Measurements from ENCODE around the gene DLX4. TPM values are rescaled to one million over a fixed set of nuclear protein-coding genes. Genes with fewer than 3 reads are reported as not detected.

The DLX4 gene
- total and polyA plus RNA-seq, 2 experiments from 2014 or later, result 0.60 to 1.3 TPM

DNA sequence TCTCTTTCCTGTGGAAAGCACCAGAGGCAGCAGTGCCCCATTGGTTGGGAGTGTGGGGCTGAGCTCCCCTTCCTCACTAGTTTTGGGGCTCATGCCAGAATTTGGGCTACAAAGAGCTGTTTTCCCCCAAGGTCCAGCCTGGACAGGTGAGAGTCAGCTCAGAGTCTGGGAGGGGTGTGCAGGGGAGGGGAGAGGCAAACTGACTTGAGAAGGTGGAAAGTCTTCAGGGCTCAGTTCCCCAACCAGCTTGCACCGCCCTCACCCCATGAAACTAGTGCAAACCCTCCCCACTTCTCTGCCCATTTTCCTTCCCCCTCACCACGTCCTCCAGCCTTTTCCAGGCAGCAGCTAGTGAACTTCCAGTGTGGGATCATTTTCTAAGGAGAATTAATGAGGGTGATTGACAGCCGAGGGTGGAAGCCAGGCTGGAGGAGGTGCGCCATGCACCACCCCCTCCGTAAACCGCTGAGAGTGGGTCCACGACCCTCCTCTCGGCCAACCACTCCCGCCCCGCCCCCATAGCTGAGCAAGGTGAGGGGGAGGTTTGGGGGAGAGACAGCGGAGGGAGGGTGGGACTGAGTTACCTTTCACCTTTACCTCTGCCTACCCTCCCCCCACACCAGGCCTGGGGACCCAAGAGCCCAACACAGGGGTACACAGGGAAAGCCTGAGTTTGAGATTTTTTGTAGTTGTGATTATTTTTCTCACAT, 6.2 kb upstream of the DLX4 start:
- H3K27ac ChIP-seq, result no peak overlapping the region
- H3K4me3 ChIP-seq, result no peak overlapping the region
- TF ChIP-seq, protein P1, sequence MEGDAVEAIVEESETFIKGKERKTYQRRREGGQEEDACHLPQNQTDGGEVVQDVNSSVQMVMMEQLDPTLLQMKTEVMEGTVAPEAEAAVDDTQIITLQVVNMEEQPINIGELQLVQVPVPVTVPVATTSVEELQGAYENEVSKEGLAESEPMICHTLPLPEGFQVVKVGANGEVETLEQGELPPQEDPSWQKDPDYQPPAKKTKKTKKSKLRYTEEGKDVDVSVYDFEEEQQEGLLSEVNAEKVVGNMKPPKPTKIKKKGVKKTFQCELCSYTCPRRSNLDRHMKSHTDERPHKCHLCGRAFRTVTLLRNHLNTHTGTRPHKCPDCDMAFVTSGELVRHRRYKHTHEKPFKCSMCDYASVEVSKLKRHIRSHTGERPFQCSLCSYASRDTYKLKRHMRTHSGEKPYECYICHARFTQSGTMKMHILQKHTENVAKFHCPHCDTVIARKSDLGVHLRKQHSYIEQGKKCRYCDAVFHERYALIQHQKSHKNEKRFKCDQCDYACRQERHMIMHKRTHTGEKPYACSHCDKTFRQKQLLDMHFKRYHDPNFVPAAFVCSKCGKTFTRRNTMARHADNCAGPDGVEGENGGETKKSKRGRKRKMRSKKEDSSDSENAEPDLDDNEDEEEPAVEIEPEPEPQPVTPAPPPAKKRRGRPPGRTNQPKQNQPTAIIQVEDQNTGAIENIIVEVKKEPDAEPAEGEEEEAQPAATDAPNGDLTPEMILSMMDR (IDR thresholded peaks at IDR 0.05; ENCODE audit: low read depth, low read length), result no peak
- no peaks in the 10 kb centered on the region for H3K4me1 ChIP-seq (ENCODE audit: low read depth)
- peaks cover 79% of the 10 kb centered on the region for H3K27me3 ChIP-seq
- H3K36me3 ChIP-seq, result no peaks in the 10 kb centered on the region
- no peaks in the 10 kb centered on the region for H3K9me3 ChIP-seq (ENCODE audit: low read depth)
- no peak for DNase-seq (ENCODE audit: low read depth in 1 of 2, low spot score in 1 of 2)

DNA sequence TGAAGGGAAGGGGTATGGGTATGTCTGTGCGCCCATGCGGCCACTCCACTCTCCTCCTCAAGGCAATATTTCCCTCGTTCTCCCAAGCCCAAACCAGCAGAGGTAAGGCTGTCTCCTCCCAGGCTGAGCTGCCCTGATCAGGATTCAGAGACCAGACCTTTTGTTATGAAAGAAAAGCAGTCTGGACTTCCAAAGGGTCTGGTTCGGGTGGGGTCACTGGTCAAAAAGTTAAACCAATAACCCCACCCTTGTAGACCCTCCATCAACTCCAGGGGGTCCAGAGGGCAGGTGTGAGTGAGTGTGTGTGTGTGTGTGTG, 5.7 kb upstream of the DLX4 start:
- no peaks in the 10 kb centered on the region for H3K36me3 ChIP-seq
- no peak overlapping the region for H3K27ac ChIP-seq
- DNase-seq (ENCODE audit: low read depth in 1 of 2, low spot score in 1 of 2), result no peak
- peaks cover 85% of the 10 kb centered on the region for H3K27me3 ChIP-seq
- H3K4me1 ChIP-seq (ENCODE audit: low read depth), result no peaks in the 10 kb centered on the region
- H3K9me3 ChIP-seq (ENCODE audit: low read depth), result no peaks in the 10 kb centered on the region
- TF ChIP-seq, protein P1 (IDR thresholded peaks at IDR 0.05; ENCODE audit: low read depth, low read length), result no peak
- no peak overlapping the region for H3K4me3 ChIP-seq

DNA sequence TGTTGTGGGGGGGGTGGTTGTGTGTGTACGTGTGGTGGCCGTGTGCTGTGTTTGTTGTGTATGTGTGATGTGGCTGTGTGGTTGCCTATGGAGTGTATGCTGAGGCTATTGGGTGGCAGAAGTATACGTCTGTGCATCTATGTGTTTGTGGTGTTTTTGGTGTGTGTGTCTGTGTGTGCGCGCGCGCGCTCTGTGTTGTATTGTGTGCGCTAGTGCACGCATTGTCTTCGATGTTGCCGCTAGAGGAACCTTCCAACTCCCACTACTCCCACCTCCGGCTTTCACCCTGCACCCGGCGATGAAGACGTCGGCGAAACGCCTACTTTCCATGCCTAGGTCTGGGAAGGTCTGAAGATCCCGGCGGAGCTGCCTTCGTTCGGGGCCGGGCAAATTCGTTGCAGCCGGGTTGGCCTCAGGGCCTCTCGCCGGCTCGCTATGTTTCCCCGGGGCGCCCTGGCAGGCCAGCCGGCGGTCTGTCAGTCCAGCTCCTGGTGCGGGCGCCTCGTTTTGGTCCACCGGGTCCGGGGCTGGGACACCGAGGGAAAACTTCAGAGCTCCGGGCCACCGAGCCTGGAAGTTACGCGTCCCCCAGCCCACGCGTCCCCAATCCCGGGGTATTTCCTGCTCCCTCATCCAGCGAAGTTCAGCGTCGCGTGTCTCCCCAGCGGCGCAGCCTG, 5.2 kb upstream of the DLX4 start:
- peak; percentile 13 to 38 for DNase-seq (ENCODE audit: low read depth in 1 of 2, low spot score in 1 of 2)
- Histone ChIP-seq H3K36me3 (no peaks in the 10 kb centered on the region), H3K27ac (no peak overlapping the region), H3K4me3 (no peak overlapping the region), H3K27me3 (peaks cover 87% of the 10 kb centered on the region), H3K9me3 (ENCODE audit: low read depth) (no peaks in the 10 kb centered on the region), H3K4me1 (ENCODE audit: low read depth) (no peaks in the 10 kb centered on the region)
- TF ChIP-seq, protein P1 (IDR thresholded peaks at IDR 0.05; ENCODE audit: low read depth, low read length), result no peak

DNA sequence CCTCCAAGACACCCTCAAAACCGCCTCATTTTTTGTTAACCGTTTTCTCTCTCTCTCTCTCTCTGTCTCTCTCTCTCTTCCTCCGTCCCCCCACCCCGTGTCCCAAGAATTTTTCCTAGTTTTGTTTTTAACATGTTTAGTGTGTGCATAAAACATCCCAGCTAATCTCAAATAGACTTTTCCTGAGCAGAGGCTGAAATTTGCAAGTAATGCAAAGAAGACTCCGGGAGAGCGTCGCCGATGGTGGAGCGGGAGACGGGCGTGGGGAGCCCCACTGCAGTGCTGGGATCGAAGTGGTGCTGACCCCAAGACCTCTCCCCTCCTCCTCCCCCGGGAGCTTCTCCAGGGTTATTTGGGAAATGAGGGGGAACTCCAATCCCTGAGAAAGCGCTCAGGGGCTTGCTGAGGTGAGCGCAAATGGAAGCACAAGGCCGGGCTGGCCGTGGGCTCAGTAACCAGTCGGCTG, 4.7 kb upstream of the DLX4 start:
- Histone ChIP-seq H3K4me1 (ENCODE audit: low read depth) (no peaks in the 10 kb centered on the region), H3K36me3 (no peaks in the 10 kb centered on the region), H3K27ac (no peak overlapping the region), H3K4me3 (no peak overlapping the region), H3K9me3 (ENCODE audit: low read depth) (no peaks in the 10 kb centered on the region), H3K27me3 (peaks cover 87% of the 10 kb centered on the region)
- DNase-seq (ENCODE audit: low read depth in 1 of 2, low spot score in 1 of 2), result no peak
- TF ChIP-seq, protein P1 (IDR thresholded peaks at IDR 0.05; ENCODE audit: low read depth, low read length), result no peak

DNA sequence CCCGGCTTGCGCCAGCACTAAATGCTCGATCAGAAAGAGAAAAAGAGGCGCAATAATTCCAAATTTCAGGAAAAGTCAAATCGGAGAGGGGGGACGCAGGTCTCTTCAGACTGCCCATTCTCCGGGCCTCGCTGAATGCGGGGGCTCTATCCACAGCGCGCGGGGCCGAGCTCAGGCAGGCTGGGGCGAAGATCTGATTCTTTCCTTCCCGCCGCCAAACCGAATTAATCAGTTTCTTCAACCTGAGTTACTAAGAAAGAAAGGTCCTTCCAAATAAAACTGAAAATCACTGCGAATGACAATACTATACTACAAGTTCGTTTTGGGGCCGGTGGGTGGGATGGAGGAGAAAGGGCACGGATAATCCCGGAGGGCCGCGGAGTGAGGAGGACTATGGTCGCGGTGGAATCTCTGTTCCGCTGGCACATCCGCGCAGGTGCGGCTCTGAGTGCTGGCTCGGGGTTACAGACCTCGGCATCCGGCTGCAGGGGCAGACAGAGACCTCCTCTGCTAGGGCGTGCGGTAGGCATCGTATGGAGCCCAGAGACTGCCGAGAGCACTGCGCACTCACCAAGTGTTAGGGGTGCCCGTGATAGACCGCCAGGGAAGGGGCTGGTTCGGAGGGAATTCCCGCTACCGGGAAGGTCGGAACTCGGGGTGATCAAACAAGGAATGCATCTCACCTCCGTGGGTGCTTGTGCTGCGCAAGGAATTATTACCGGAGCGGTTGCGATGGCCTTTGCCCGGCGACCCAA, 4.0 kb upstream of the DLX4 start:
- Histone ChIP-seq H3K9me3 (ENCODE audit: low read depth) (no peaks in the 10 kb centered on the region), H3K27ac (no peak overlapping the region), H3K4me3 (no peak overlapping the region), H3K4me1 (ENCODE audit: low read depth) (no peaks in the 10 kb centered on the region), H3K36me3 (no peaks in the 10 kb centered on the region), H3K27me3 (peaks cover 89% of the 10 kb centered on the region)
- DNase-seq (ENCODE audit: low read depth in 1 of 2, low spot score in 1 of 2), result no peak
- TF ChIP-seq, protein P1 (IDR thresholded peaks at IDR 0.05; ENCODE audit: low read depth, low read length), result no peak
